Urothelium cell line (cell line): ENCODE data around the gene MPEG1.

Experiments used
- DNase-seq: peaks from one replicate; pipeline ENCODE4 v3.0.0; 2011; ENCODE audit warnings: low spot score, mixed read lengths
- FAIRE-seq: peaks from 2 replicates; lab custom pipeline; 2011; peaks lifted over from hg19 to GRCh38; lab: Jason Lieb, UNC

The MPEG1 gene

DNA sequence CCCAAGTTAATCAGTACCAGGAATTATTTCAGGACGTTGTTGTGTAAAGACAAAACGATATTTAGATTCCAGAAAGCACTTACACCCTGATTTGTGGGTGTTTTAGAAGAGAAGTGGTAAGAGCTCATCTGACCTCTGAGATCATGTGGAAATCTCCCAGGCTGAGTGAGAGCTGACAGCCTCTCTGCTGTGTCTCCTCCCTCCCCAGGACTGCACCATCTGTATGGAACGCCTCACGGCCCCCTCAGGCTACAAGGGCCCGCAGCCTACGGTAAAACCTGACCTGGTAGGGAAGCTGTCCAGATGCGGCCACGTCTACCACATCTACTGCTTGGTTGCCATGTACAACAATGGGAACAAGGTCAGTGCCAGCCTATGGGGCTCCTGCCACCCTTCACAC is 20.8 kb downstream of the MPEG1 start:
- no peak for DNase-seq
- no peak for FAIRE-seq

DNA sequence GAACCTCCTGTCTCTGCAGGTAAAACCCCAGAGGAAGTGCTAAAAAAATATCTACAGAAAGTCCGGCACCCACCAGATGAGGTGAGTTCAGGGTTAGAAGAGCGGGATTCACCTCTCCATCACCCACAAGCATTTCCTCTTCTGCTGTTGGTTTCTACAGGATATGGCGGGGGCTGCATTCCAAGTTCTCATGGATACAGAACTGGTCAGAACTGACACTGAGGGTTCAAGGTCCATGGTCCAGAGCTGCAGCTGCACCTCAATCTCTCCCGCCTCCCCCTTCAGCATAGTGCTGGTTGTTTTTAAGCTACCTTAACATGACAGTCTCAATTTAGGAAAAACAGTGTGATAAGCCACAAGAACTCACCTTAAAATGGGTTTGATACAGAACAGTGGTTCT is 21.6 kb downstream of the MPEG1 start:
- DNase-seq (no peak), FAIRE-seq (no peak)

DNA sequence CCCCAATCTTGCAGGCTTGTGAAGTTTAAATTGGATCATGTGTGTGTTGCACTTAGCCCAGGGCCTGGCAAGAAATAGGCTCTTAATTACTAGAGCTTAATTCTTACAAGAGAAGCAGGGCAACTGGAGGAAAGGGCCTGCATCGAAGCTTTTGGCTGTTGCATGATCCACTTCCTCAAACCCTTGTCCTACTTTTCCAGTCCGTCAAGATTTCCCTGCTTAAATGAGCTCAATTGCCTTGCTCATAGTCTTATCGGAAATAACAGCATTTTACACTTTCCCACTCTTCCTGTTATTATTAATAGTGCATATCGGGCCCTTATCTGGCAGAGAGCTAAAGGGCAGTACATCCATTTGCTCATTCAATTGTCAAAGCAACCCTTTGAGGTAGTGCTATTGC is 22.7 kb downstream of the MPEG1 start:
- FAIRE-seq (no peak), DNase-seq (no peak)

DNA sequence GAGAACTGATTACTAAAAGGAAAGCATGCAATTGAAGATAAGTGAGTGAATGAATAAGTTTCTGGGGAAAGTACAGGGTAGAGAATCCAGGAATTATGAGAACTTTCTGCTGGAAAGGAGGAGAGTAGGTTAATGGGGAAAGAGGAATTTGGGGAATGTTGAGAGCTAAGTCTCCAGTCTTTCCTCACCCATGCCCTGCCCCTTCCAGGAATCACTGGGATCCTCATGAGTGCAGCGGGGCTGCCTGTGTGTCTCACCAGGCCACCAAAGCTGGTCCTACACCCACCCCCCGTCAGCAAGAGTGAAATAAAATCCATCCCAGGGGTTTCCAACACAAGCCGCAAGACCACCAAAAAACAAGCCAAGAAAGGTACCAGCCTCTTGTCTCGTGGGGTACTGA is 23.8 kb downstream of the MPEG1 start:
- no peak for FAIRE-seq

DNA sequence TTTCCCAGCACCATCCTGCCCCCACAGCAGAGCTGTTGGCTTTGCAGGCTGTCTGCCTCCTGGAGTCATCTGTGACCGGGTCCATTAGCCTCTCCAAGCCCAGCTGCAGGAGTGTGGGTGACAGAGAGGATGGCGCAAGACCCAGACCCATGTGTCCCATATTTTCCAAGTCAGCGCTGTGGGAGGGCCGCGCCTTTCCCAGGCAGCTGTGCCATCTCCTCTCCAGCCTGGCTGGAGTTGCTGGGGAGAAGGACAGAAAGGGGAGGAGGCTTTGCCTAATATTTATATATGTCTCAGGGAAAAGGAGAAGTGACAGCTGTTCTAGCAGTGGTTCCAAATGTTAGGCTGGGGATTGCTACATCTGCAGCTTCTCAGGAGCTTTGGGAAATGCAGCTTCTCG is 25.1 kb downstream of the MPEG1 start:
- DNase-seq: no peak
- FAIRE-seq: no peak

More for the DNA sequence above, 23.8 kb downstream of the MPEG1 start:
- no peak for DNase-seq

DNA sequence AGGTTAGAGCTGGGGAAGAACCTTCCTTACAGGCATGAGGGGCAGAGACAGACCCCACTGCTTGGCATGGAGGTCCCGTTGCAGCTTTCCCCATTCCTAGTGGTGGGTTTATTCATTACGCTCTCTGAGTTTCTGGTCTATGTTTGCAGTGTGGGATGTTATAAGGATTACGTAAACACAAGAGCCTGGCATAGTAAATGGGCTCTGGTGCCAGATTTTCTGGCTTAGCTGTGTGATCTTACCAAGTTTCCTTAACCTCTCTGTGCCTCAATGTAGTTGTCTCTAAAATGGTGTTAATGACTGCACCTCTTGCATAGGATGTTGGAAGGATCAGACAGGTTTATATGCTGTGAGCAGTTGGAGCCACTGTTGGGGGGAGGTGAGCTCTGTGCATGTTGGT is 25.7 kb downstream of the MPEG1 start:
- DNase-seq: no peak

DNA sequence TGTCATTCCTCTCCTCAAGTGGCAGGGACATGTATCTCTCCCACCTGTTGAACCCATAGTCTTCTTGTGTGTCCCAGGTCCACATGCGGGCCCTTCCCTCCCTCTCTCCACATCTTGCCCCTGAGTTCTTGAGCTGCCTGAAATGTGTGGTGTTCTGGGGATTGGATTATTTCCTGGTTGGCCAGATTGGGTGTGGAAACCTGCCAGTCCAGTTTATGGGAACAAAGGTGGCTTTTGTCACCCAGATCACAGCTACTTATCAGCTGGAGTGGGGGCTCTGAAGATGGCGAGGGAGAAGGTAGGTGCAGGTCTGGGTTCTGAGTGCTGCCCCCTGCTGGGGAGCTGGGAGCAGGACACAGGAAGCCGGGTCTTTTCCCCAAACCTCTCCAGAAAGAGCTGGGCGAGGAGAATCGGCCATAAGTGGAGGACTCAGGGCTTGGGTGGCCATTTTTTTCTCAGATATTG is 26.6 kb downstream of the MPEG1 start:
- DNase-seq: peak; percentile 61
- FAIRE-seq: no peak

More for the DNA sequence above, 25.7 kb downstream of the MPEG1 start:
- no peak for FAIRE-seq

DNA sequence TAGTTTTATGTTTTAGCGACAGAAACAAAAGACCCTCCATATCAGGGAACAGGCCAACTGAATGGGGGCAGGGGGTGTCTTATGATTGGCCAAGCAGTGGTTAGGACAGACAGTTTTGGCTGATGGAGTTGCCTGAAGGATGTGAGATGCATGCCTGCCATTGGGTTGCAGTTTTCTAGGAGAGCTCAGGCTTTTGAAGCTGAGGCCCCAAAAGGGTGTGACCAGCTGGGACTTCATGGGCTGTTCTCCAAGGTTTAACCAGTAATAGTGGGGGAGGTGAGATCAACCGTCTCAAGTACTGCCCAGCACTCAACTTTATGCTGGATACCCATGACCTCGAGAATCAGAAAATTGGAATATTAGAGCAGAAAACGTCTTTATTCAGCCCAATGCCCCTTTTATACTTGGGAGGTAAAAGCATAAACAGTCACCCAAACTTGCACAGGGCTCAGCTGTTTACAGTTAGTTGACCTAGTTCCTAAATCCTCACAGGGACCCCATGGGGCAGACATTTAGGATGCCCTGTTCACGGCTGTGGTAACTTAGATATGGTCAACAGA is 27.3 kb downstream of the MPEG1 start:
- no peak for DNase-seq
- no peak for FAIRE-seq

DNA sequence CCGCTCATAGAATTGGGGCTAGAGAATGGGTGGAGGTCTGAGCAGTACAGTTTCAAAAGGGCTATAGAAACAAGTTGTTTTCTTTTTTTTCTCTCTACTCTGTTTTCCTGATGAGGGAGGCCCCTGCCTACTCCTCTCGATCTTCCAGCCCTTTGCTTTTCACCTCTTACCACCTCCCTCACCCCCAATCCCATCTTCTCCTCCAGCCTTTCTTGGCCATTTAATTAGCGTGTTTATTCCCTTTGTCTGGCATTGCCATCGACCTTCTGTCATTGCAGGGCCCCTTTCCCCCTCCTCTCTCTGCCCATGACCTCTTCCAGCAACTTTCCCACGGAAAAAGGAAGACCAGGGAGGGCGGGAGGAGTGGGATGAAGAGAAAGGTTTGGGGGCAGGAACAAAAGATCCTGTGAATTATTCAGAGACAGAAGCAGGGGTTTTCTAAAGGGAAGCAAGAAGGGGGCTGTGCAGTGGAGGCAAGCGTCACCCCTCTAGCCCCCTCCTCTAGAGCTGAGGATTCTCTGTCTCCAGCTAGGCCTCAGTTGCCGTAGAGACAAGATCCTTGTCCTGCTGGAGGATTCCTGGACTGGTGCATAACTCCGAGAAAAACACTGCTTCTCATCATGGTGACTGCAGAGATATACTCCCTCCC is 27.9 kb downstream of the MPEG1 start:
- DNase-seq: no peak
- no peak for FAIRE-seq

DNA sequence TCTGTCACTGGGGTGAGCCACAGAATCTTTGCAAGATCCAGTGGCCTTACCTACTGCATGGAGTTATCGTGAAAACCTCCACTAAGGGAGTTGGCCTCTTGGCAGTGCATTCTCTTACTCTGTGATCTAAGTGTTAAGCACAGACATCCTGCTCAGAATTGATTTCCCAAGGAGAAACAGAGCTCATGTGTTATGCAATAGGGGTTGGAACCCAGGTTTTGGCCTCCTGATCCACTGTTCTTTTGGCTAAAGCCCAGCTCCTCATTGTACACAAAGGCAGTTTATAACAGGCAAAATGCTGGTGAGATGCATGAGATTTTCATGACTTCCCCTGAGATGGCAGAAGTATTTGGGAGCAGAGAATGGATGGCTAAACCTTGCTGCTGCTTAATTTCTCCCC is 29.0 kb downstream of the MPEG1 start:
- FAIRE-seq: no peak
- DNase-seq: no peak

DNA sequence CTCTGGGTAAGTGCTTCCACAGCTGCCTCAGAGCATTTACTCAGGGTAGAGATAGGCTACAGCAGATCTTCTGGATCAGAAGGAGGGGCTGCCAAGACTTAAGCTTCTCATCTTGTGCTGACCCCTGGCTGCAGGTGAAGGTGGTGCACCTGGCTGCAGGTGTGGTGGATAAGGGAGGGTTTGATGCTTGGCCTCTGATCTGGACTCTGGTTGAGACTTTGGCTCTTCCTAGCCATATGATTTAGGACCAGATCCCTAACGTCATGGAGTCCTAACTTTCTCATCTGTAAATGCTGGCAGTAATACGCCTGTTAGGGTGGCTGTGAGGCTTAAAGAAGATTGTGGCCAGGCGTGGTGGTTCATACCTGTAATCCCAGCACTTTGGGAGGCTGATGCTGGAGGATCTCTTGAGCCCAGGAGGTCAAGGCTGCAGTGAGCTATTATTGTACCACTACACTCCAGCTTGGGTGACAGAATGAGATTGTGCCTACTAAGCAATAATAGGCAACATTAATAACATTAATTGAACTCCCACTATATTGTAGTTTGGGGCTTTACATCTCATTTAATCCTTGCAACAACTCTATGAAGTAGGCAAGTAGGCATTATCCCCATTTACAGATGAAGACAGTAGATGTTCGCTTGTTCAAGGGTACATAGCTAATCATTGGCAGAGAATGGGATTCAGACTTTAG is 30.1 kb downstream of the MPEG1 start:
- FAIRE-seq (no peak), DNase-seq (no peak)

DNA sequence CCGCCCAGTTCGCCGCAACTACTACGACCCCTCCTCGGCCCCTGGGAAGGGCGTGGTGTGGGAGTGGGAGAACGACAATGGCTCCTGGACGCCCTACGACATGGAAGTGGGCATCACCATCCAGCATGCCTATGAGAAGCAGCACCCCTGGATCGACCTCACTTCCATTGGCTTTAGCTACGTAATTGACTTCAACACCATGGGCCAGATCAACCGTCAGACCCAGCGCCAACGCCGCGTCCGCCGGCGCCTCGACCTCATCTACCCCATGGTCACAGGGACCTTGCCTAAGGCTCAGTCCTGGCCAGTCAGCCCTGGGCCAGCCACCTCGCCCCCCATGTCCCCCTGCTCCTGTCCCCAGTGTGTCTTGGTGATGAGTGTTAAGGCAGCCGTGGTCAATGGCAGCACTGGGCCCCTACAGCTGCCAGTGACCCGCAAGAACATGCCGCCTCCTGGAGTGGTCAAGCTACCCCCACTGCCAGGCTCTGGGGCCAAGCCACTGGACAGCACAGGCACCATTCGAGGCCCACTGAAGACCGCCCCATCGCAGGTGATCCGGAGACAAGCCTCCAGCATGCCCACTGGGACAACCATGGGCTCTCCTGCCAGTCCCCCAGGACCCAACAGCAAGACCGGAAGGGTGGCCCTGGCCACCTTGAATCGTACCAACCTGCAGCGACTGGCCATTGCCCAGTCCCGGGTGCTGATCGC is 30.8 kb downstream of the MPEG1 start:
- no peak for FAIRE-seq
- DNase-seq: no peak

DNA sequence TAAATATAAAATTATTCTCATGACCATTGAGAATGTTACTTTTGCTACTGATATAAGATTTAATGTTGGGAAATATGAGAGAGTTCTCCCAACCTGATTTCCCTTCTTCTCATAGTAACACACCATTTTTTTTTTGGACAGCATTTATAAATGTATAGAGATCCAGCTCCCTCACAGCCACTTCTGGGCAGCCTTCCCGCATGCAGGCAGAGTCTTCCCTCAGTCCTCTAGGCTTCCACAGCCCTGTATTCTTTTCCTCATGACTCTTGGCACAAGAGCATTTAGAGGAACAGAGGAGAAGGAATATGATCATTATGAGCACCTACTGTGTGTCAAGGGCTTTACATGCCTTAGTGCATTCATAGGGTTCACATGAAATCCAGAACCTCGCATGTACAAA is 31.8 kb downstream of the MPEG1 start:
- DNase-seq (no peak), FAIRE-seq (no peak)

DNA sequence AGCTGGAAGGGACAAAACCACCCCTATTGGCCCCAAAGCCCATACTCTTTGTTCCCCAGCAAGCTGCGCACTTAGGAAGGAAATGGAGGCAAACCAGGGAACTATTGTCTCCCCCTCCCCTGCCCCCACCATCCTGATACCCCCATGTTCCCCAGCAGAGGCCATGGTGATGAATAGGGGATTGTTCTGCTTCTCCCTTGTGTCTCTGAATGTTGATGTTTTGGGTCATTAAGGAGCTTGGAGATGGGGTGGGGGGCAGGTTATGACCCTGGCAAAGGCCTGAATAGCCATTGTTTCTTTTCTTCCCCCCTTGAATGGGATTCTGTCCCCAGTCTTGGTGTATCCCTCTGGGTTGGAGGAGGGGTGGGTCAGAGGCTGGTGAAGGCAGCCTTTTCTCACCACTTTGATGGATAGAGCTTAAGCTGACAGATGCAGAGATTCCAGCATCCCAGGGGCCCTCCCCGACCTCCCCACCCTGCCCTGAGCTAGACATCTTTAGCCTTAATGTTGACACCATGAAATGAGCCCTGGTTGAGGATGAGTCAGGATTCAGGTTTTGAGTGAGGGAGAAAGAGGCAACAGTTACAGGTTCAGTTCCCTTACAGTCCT is 32.5 kb downstream of the MPEG1 start:
- FAIRE-seq (no peak), DNase-seq (no peak)

DNA sequence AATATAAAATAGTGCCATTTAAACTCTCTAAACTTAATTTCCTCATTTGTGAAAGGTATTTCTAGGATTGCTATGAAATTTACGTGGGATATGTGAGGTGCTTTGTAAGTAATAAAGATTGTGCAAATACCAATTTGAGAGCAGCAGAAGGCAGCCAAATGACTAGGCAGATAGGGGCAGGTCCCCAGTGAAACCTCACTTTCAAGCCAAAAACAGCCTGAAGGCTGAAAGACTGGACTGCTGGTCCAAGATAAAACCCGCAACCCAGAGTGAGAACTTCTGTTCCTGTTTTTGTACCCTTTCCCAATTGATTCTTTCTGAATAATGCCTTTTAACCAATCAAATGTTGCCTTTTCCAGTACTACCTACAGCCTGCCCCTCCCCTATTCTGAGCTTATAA is 33.6 kb downstream of the MPEG1 start:
- no peak for DNase-seq
- FAIRE-seq: no peak

DNA sequence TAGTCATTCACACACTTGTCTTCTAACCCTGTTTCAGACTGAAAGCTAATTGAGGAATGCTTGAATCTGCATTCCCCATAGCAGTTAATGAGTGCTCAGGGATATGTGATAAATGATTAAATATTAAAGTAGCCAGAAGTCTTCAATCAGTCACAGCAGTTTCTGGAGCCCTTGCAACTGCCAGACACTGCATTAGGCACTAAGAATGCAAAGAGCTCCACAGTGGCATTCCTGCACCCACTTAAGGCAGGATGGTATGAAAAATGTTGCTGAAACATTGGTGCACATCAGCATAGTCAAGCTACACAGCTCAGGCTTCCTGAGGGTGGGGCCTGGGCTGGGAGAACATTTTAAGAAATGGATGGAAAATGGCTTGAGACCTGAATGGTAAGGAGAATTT is 34.3 kb downstream of the MPEG1 start:
- FAIRE-seq (no peak), DNase-seq (no peak)

DNA sequence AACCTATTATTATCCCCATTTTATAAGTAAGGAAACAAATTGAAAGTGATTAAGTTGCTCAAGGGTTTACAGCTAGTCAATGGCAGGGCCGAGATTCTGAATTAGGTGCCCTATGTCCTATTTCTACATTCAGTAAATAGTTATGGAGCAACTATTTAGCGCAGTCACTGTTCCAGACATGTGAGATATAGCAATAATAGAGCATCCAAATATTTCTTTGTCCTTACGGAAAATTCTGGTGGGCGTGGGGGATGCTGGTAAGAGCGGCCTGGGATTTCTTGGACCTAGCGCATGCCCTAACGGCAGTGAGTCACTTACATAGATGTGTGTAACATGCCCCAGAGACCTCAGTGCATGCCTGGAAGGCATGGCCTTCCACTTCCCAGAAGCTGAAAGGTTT is 36.4 kb downstream of the MPEG1 start:
- no peak for FAIRE-seq

DNA sequence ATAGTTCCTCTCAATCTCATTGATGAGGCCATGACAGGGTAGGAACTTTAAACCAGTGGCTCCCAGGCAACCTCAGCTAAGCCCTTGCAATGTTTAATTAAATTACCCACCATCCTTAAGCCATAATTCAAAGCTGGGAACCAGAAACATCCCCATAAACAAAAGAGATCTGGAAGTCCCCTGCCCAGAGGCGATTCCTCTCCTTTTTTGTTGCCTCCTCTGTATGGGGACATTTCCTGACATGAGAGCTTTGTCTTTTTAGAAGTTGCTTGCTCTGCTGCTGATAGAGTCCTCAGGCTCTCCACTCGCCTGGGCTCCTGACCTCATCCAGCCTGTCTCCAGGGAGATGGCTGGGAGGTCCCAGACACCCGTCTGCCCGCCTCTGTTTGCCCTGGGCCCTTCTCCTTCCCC is 37.6 kb downstream of the MPEG1 start:
- FAIRE-seq: no peak

More for the DNA sequence above, 36.4 kb downstream of the MPEG1 start:
- no peak for DNase-seq

DNA sequence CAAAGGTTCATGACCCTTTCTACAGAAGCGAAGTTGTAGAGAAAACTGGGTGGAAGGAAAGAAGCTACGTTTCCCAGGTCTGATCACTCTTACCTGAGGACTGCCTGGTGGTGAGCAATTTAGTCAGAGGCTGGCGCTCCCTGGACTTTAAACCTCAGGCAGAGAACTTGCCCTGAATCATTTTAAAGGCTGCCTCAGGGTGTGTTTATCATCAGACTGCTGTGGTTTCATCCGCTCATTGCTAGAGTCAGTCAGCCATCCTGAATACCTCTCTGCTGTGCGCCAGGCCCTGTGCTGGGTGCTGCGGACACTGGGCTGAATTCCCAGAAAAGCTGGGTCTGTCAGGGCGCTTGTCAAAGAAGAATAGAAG is 38.1 kb downstream of the MPEG1 start:
- FAIRE-seq (no peak), DNase-seq (no peak)

More for the DNA sequence above, 37.6 kb downstream of the MPEG1 start:
- DNase-seq: no peak

DNA sequence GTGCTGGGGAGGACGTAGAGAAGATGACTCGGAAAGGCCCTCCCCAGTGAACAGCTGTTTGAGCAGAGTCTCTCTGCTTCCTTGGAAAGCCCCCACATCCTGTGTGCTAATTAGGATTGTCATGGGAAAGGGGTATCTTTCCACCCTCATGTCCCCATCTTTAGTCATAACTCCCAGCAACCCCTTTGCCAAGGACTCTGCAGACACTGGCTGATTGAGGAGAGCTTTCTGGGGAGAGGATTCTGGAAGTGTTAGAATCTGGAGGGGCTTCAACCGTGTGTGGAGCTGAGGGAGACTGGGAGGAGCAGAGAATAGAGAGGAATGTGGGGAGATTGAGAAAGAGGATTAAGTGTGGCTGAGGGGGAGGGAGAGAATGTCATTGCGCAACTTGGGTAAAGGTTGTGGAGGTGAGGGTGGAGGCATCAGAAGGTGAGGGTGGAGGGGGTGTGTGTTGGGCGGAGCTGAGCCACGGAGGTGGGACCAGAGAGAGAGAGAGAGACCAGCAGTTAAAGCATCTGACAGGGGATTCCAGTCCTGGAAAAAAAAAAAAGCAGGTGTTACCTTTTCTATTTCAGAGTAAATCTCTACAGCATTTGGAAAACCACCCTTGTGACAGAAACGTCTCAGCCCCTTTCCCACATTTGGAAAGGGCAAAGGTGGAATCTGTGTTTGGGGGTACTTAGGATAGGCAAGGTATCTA is 38.6 kb downstream of the MPEG1 start:
- DNase-seq (peak; percentile 30), FAIRE-seq (no peak)
